ENCODE results near the gene TMC1.
"Not testable (repeated sequence)": the region's sequence is repeated elsewhere in the genome, so short reads cannot be mapped to it uniquely, and the experiment has no call there.

Gene TMC1

DNA sequence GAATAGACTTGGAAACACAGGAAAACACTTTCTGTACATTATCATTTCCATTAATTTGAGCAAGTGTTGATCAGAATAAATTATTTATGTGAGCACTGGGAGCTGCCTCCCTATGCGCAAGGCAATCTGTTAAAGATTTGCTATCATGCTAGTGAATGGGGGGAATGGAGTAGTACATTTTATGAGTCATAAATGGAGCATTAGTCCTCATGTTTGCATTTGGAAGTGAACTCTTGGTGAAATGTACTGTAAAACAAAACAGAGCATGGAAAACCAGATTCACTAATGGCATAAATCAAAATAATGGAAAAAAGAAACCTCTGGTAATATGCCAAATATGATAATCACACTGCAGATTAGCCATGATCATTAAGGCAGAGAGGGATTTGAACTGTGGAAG is 40.5 kb upstream of the TMC1 start:
- Histone ChIP-seq H3K18ac (ENCODE audit: low read depth in 1 of 2, low read length in 2 of 2) (no peak overlapping the region), H3K27ac (ENCODE audit: low read length, poor library complexity, severe bottlenecking) (peak overlapping the region; percentile 73), H3K79me1 (replicated peaks; ENCODE audit: low read length, poor library complexity, severe bottlenecking) (no peaks in the 10 kb centered on the region), H3K36me3 (ENCODE audit: control insufficient read depth in 1 of 2, insufficient read depth in 2 of 2, low read depth in 1 of 2, low read length in 2 of 2) (no peaks in the 10 kb centered on the region), H4K91ac (ENCODE audit: low read length) (no peak overlapping the region), H3K9me3 (ENCODE audit: control insufficient read depth, low read length) (no peaks in the 10 kb centered on the region), H3K27me3 (ENCODE audit: control insufficient read depth in 1 of 2, insufficient read depth in 1 of 2, low read length in 2 of 2) (no peaks in the 10 kb centered on the region), H3K14ac (ENCODE audit: low read length in 2 of 2) (no peak overlapping the region), H2BK15ac (ENCODE audit: low read depth, poor library complexity, severe bottlenecking) (no peak overlapping the region), H2AK5ac (ENCODE audit: low read length, severe bottlenecking) (no peak overlapping the region), H3K4me1 (ENCODE audit: control insufficient read depth, insufficient read depth, low read depth, low read length) (peaks cover 17% of the 10 kb centered on the region), H3K9ac (ENCODE audit: low read length) (no peak overlapping the region), H3K4ac (ENCODE audit: low read depth in 1 of 2, low read length in 2 of 2) (no peak overlapping the region), H3K23ac (ENCODE audit: low read length in 2 of 2) (no peak overlapping the region), H4K8ac (ENCODE audit: low read length) (no peak overlapping the region), H3K4me3 (ENCODE audit: insufficient read depth in 1 of 2, low read depth in 1 of 2, low read length in 2 of 2) (no peak overlapping the region), H2BK120ac (ENCODE audit: low read depth, low read length) (no peak overlapping the region), H2BK12ac (ENCODE audit: low read length in 2 of 2) (no peak overlapping the region), H2BK5ac (ENCODE audit: low read depth, low read length, poor library complexity, severe bottlenecking) (no peak overlapping the region), H2AFZ (ENCODE audit: low read depth, low read length) (no peak overlapping the region), H3K4me2 (ENCODE audit: low read length, poor library complexity, severe bottlenecking) (no peak overlapping the region)
- WGBS, result 48% methylated on average over 1 of the region's 1 CpG
- DNase-seq, result peak; percentile 64

DNA sequence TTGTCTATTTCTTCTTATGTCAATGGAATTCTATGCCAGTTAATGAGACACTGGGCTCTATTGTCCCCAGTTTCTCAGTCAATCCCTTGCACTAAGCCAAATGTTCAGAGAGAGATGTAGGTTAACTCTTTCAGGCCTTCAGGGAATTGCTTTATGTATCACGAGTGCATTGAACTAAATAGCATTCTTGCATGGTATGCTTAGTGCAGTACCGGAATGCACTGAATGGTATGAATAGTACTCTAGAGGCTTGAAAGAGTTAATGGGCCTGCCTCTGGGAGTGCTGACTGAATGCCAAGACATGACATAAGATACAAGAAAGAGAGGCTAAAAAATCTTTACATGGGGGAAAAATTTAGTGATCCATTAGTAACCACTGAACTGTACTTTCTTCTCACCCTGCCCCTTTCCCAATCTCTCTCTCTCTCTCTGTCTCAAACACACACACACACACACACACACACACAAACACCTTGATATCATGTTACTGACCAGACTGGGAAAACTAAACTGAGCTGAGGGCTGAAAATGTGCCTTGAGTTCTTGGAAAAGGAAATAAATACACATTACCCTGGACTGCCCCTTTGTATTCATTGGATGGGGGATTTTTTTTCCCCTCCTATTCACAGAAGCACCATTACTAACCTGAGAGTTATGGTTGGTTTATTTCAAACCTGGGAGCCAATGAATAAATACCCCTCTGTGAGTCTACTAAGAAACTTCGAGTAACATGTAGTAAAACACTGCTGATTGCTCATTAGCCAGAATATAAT is 35.4 kb upstream of the TMC1 start:
- H3K4me1 ChIP-seq (ENCODE audit: control insufficient read depth, insufficient read depth, low read depth, low read length), result peaks cover 4% of the 10 kb centered on the region
- no peaks in the 10 kb centered on the region for H3K9me3 ChIP-seq (ENCODE audit: control insufficient read depth, low read length)
- H3K9ac ChIP-seq (ENCODE audit: low read length), result no peak overlapping the region
- 87% methylated on average over 3 of the region's 3 CpGs for WGBS
- peak overlapping the region in 1 of 2 experiments; percentile 74 for H2BK12ac ChIP-seq (ENCODE audit: low read length in 2 of 2)
- H2BK120ac ChIP-seq (ENCODE audit: low read depth, low read length), result no peak overlapping the region
- H2BK5ac ChIP-seq (ENCODE audit: low read depth, low read length, poor library complexity, severe bottlenecking), result no peak overlapping the region
- H3K79me1 ChIP-seq (replicated peaks; ENCODE audit: low read length, poor library complexity, severe bottlenecking), result no peaks in the 10 kb centered on the region
- no peak overlapping the region for H3K4ac ChIP-seq (ENCODE audit: low read depth in 1 of 2, low read length in 2 of 2)
- H3K18ac ChIP-seq (ENCODE audit: low read depth in 1 of 2, low read length in 2 of 2), result peak overlapping the region in 1 of 2 experiments; percentile 21
- H4K91ac ChIP-seq (ENCODE audit: low read length), result no peak overlapping the region
- H2AFZ ChIP-seq (ENCODE audit: low read depth, low read length), result no peak overlapping the region
- H3K27me3 ChIP-seq (ENCODE audit: control insufficient read depth in 1 of 2, insufficient read depth in 1 of 2, low read length in 2 of 2), result no peaks in the 10 kb centered on the region
- H2AK5ac ChIP-seq (ENCODE audit: low read length, severe bottlenecking), result no peak overlapping the region
- H2BK15ac ChIP-seq (ENCODE audit: low read depth, poor library complexity, severe bottlenecking), result no peak overlapping the region
- peak; percentile 58 for DNase-seq
- H3K27ac ChIP-seq (ENCODE audit: low read length, poor library complexity, severe bottlenecking), result peak overlapping the region; percentile 81
- H3K14ac ChIP-seq (ENCODE audit: low read length in 2 of 2), result no peak overlapping the region
- H4K8ac ChIP-seq (ENCODE audit: low read length), result no peak overlapping the region
- no peak overlapping the region for H3K4me3 ChIP-seq (ENCODE audit: insufficient read depth in 1 of 2, low read depth in 1 of 2, low read length in 2 of 2)
- no peak overlapping the region for H3K4me2 ChIP-seq (ENCODE audit: low read length, poor library complexity, severe bottlenecking)
- H3K36me3 ChIP-seq (ENCODE audit: control insufficient read depth in 1 of 2, insufficient read depth in 2 of 2, low read depth in 1 of 2, low read length in 2 of 2), result no peaks in the 10 kb centered on the region
- no peak overlapping the region for H3K23ac ChIP-seq (ENCODE audit: low read length in 2 of 2)

DNA sequence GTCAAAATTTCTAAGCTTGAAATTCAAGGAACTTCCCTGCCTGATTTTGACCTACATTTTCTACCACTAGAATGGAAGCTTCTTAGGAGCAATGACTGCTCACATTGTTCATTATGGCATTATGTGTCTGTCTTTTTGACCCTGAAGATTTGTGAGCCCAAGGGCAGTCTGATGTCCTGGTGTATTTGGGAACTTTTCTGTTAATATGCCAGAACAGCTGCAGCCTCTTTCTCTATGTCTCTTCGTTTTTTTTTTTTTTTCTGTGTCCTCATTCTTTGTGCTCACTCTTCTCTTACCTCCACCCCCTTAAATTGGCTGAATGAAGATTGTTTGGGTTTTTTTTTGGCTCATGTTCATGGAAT is 34.8 kb upstream of the TMC1 start:
- H4K8ac ChIP-seq (ENCODE audit: low read length), result no peak overlapping the region
- H3K36me3 ChIP-seq (ENCODE audit: control insufficient read depth in 1 of 2, insufficient read depth in 2 of 2, low read depth in 1 of 2, low read length in 2 of 2), result no peaks in the 10 kb centered on the region
- no peak overlapping the region for H3K4me3 ChIP-seq (ENCODE audit: insufficient read depth in 1 of 2, low read depth in 1 of 2, low read length in 2 of 2)
- WGBS, result no CpG with 5 or more reads among the region's 1 CpG
- no peaks in the 10 kb centered on the region for H3K79me1 ChIP-seq (replicated peaks; ENCODE audit: low read length, poor library complexity, severe bottlenecking)
- DNase-seq, result no peak
- no peak overlapping the region for H4K91ac ChIP-seq (ENCODE audit: low read length)
- H2AFZ ChIP-seq (ENCODE audit: low read depth, low read length), result no peak overlapping the region
- no peaks in the 10 kb centered on the region for H3K9me3 ChIP-seq (ENCODE audit: control insufficient read depth, low read length)
- H3K27ac ChIP-seq (ENCODE audit: low read length, poor library complexity, severe bottlenecking), result peak overlapping the region; percentile 81
- H3K14ac ChIP-seq (ENCODE audit: low read length in 2 of 2), result no peak overlapping the region
- H2BK5ac ChIP-seq (ENCODE audit: low read depth, low read length, poor library complexity, severe bottlenecking), result no peak overlapping the region
- H2BK12ac ChIP-seq (ENCODE audit: low read length in 2 of 2), result no peak overlapping the region
- H2BK15ac ChIP-seq (ENCODE audit: low read depth, poor library complexity, severe bottlenecking), result no peak overlapping the region
- no peak overlapping the region for H3K4ac ChIP-seq (ENCODE audit: low read depth in 1 of 2, low read length in 2 of 2)
- H3K27me3 ChIP-seq (ENCODE audit: control insufficient read depth in 1 of 2, insufficient read depth in 1 of 2, low read length in 2 of 2), result no peaks in the 10 kb centered on the region
- no peak overlapping the region for H3K23ac ChIP-seq (ENCODE audit: low read length in 2 of 2)
- no peak overlapping the region for H3K9ac ChIP-seq (ENCODE audit: low read length)
- H2BK120ac ChIP-seq (ENCODE audit: low read depth, low read length), result no peak overlapping the region
- H3K18ac ChIP-seq (ENCODE audit: low read depth in 1 of 2, low read length in 2 of 2), result no peak overlapping the region
- H2AK5ac ChIP-seq (ENCODE audit: low read length, severe bottlenecking), result no peak overlapping the region
- no peak overlapping the region for H3K4me2 ChIP-seq (ENCODE audit: low read length, poor library complexity, severe bottlenecking)
- peaks cover 4% of the 10 kb centered on the region for H3K4me1 ChIP-seq (ENCODE audit: control insufficient read depth, insufficient read depth, low read depth, low read length)

GRCh38 chr9:72487665-72488064 is 33.7 kb upstream of the TMC1 start:
- H3K14ac ChIP-seq (ENCODE audit: low read length in 2 of 2); H3K4ac ChIP-seq (ENCODE audit: low read depth in 1 of 2, low read length in 2 of 2); H2BK5ac ChIP-seq (ENCODE audit: low read depth, low read length, poor library complexity, severe bottlenecking); H2BK12ac ChIP-seq (ENCODE audit: low read length in 2 of 2); H3K9ac ChIP-seq (ENCODE audit: low read length); H3K27ac ChIP-seq (ENCODE audit: low read length, poor library complexity, severe bottlenecking); H2BK120ac ChIP-seq (ENCODE audit: low read depth, low read length); H2AK5ac ChIP-seq (ENCODE audit: low read length, severe bottlenecking); H3K36me3 ChIP-seq (ENCODE audit: control insufficient read depth in 1 of 2, insufficient read depth in 2 of 2, low read depth in 1 of 2, low read length in 2 of 2); H3K4me3 ChIP-seq (ENCODE audit: insufficient read depth in 1 of 2, low read depth in 1 of 2, low read length in 2 of 2); H3K4me1 ChIP-seq (ENCODE audit: control insufficient read depth, insufficient read depth, low read depth, low read length); H2AFZ ChIP-seq (ENCODE audit: low read depth, low read length); H3K9me3 ChIP-seq (ENCODE audit: control insufficient read depth, low read length); H3K79me1 ChIP-seq (replicated peaks; ENCODE audit: low read length, poor library complexity, severe bottlenecking); H4K91ac ChIP-seq (ENCODE audit: low read length); H3K23ac ChIP-seq (ENCODE audit: low read length in 2 of 2); DNase-seq; H3K27me3 ChIP-seq (ENCODE audit: control insufficient read depth in 1 of 2, insufficient read depth in 1 of 2, low read length in 2 of 2); H3K18ac ChIP-seq (ENCODE audit: low read depth in 1 of 2, low read length in 2 of 2); H3K4me2 ChIP-seq (ENCODE audit: low read length, poor library complexity, severe bottlenecking); H4K8ac ChIP-seq (ENCODE audit: low read length); H2BK15ac ChIP-seq (ENCODE audit: low read depth, poor library complexity, severe bottlenecking): not testable (repeated sequence)
- WGBS, result 98% methylated on average over 3 of the region's 4 CpGs

All from mesenchymal stem cell (in vitro differentiated cells and primary cell).